HEK293 (cell line): ENCODE measurements around the gene PPARG.

Experiments
- CTCF ChIA-PET: fragments of 350-600 bp; formaldehyde crosslinking; extraction: SDS; loops from one replicate; lab custom pipeline; 2021; ENCODE audit warnings: antibody characterized with exemption; lab: Yijun Ruan, JAX
- POLR2A ChIA-PET: fragments of 300-600 bp; formaldehyde crosslinking; extraction: SDS; loops from one replicate; lab custom pipeline; 2020; ENCODE audit warnings: antibody characterized with exemption, inconsistent platforms; lab: Yijun Ruan, JAX
- H3K27ac ChIP-seq: fragments of 200-500 bp; sonication (Bioruptor generic); 2 replicates; pipeline ENCODE4 v1.5.1; 2014; ENCODE audit warnings: low read depth, low read length, control low read depth, inconsistent platforms; ENCODE audit errors: extremely low read depth
- H3K36me3 ChIP-seq, 2 experiments: fragments of 200-500 bp in 1 of 2; sonication (Bioruptor generic) in 1 of 2; 1 replicate in 1 of 2; 2 replicates in 1 of 2; pipeline ENCODE4 v1.5.1; 2014 to 2017; ENCODE audit warnings: inconsistent platforms in 2 of 2, low read length in 2 of 2; ENCODE audit not compliant: control insufficient read depth in 2 of 2, insufficient read depth in 1 of 2
- H3K4me1 ChIP-seq: fragments of 200-500 bp; sonication (Bioruptor generic); 2 replicates; pipeline ENCODE4 v1.5.1; 2014; ENCODE audit warnings: mild to moderate bottlenecking, low read length, inconsistent platforms; ENCODE audit not compliant: control insufficient read depth, insufficient read depth
- H3K4me3 ChIP-seq: 2 replicates; pipeline ENCODE4 v1.5.1; 2011; ENCODE audit warnings: low read depth, mild to moderate bottlenecking, control low read depth, low read length, moderate library complexity
- H3K9me3 ChIP-seq: fragments of 200-500 bp; sonication (Bioruptor generic); 2 replicates; pipeline ENCODE4 v1.5.1; 2014; ENCODE audit warnings: low read depth, low read length, inconsistent platforms; ENCODE audit not compliant: control insufficient read depth, insufficient read depth
- BCL11A ChIP-seq: fragments of 450-650 bp; formaldehyde crosslinking; IDR thresholded peaks from 2 replicates; pipeline ENCODE4 v1.5.1; 2016; ENCODE audit warnings: low read depth, missing biosample characterization, missing genetic modification characterization
- GFI1B ChIP-seq: fragments of 450-650 bp; formaldehyde crosslinking; IDR thresholded peaks from 2 replicates; pipeline ENCODE4 v1.5.1; 2016; ENCODE audit warnings: missing biosample characterization, missing genetic modification characterization
- WT1 ChIP-seq: fragments of 450-650 bp; formaldehyde crosslinking; IDR thresholded peaks from 2 replicates; pipeline ENCODE4 v1.5.1; 2016; ENCODE audit warnings: missing biosample characterization, missing genetic modification characterization
- ZBTB20 ChIP-seq: fragments of 450-650 bp; formaldehyde crosslinking; IDR thresholded peaks from 2 replicates; pipeline ENCODE4 v1.5.1; 2016; ENCODE audit warnings: missing biosample characterization, missing genetic modification characterization
- ZBTB7A ChIP-seq: fragments of 450-650 bp; formaldehyde crosslinking; IDR thresholded peaks from 2 replicates; pipeline ENCODE4 v1.5.1; 2016; ENCODE audit warnings: low read depth, missing biosample characterization, missing genetic modification characterization
- ZFP3 ChIP-seq: fragments of 450-650 bp; formaldehyde crosslinking; IDR thresholded peaks from 2 replicates; pipeline ENCODE4 v1.5.1; 2016; ENCODE audit warnings: low read depth, missing biosample characterization, missing genetic modification characterization
- ZFP69B ChIP-seq: fragments of 450-650 bp; formaldehyde crosslinking; IDR thresholded peaks from 2 replicates; pipeline ENCODE4 v1.5.1; 2016; ENCODE audit warnings: missing biosample characterization, missing genetic modification characterization
- ZIC2 ChIP-seq: fragments of 450-650 bp; formaldehyde crosslinking; IDR thresholded peaks from 2 replicates; pipeline ENCODE4 v1.5.1; 2016; ENCODE audit warnings: missing biosample characterization, missing genetic modification characterization
- ZNF10 ChIP-seq: fragments of 450-650 bp; formaldehyde crosslinking; IDR thresholded peaks from 2 replicates; pipeline ENCODE4 v1.5.1; 2017; ENCODE audit warnings: missing biosample characterization, missing genetic modification characterization
- ZNF133 ChIP-seq: fragments of 450-650 bp; formaldehyde crosslinking; IDR thresholded peaks from 2 replicates; pipeline ENCODE4 v1.5.1; 2016; ENCODE audit warnings: missing biosample characterization, missing genetic modification characterization
- ZNF221 ChIP-seq: fragments of 450-650 bp; formaldehyde crosslinking; IDR thresholded peaks from 2 replicates; pipeline ENCODE4 v1.5.1; 2017; ENCODE audit warnings: missing biosample characterization, missing genetic modification characterization, borderline replicate concordance
- ZNF335 ChIP-seq: fragments of 450-650 bp; formaldehyde crosslinking; conservative IDR thresholded peaks from 2 replicates; pipeline ENCODE4 v1.5.1; 2016; ENCODE audit warnings: missing biosample characterization, missing genetic modification characterization
- ZNF366 ChIP-seq: fragments of 450-650 bp; formaldehyde crosslinking; conservative IDR thresholded peaks from 2 replicates; pipeline ENCODE4 v1.5.1; 2016; ENCODE audit warnings: missing biosample characterization, missing genetic modification characterization
- ZNF394 ChIP-seq: fragments of 450-650 bp; formaldehyde crosslinking; IDR thresholded peaks from 2 replicates; pipeline ENCODE4 v1.5.1; 2016; ENCODE audit warnings: missing biosample characterization, missing genetic modification characterization, mild to moderate bottlenecking, moderate library complexity, borderline replicate concordance
- ZNF501 ChIP-seq: fragments of 450-650 bp; formaldehyde crosslinking; IDR thresholded peaks from 2 replicates; pipeline ENCODE4 v1.5.1; 2016; ENCODE audit warnings: missing biosample characterization, missing genetic modification characterization
- ZNF530 ChIP-seq: fragments of 450-650 bp; formaldehyde crosslinking; IDR thresholded peaks from 2 replicates; pipeline ENCODE4 v1.5.1; 2016; ENCODE audit warnings: low read depth, missing biosample characterization, missing genetic modification characterization
- ZNF585B ChIP-seq: fragments of 450-650 bp; formaldehyde crosslinking; IDR thresholded peaks from 2 replicates; pipeline ENCODE4 v1.5.1; 2016; ENCODE audit warnings: missing biosample characterization, missing genetic modification characterization
- ZNF660 ChIP-seq: fragments of 450-650 bp; IDR thresholded peaks from 2 replicates; pipeline ENCODE4 v1.5.1; 2018; ENCODE audit warnings: missing biosample characterization, mild to moderate bottlenecking, missing genetic modification characterization
- ZNF791 ChIP-seq: fragments of 450-650 bp; formaldehyde crosslinking; IDR thresholded peaks from 2 replicates; pipeline ENCODE4 v1.5.1; 2016; ENCODE audit warnings: missing biosample characterization, missing genetic modification characterization
- ZNF830 ChIP-seq: fragments of 450-650 bp; IDR thresholded peaks from 2 replicates; pipeline ENCODE4 v1.5.0; 2018; ENCODE audit warnings: missing biosample characterization, missing genetic modification characterization, low read depth, mild to moderate bottlenecking, moderate library complexity
- TF ChIP-seq, protein P1 (sequence below): fragments of 450-650 bp; formaldehyde crosslinking; IDR thresholded peaks from 2 replicates; pipeline ENCODE4 v1.5.1; 2016; ENCODE audit warnings: missing biosample characterization, missing genetic modification characterization
- TF ChIP-seq, protein P2 (sequence below): fragments of 450-650 bp; formaldehyde crosslinking; IDR thresholded peaks from 2 replicates; pipeline ENCODE4 v1.5.1; 2017; ENCODE audit warnings: missing biosample characterization, mild to moderate bottlenecking, missing genetic modification characterization, moderate library complexity

The PPARG gene

DNA sequence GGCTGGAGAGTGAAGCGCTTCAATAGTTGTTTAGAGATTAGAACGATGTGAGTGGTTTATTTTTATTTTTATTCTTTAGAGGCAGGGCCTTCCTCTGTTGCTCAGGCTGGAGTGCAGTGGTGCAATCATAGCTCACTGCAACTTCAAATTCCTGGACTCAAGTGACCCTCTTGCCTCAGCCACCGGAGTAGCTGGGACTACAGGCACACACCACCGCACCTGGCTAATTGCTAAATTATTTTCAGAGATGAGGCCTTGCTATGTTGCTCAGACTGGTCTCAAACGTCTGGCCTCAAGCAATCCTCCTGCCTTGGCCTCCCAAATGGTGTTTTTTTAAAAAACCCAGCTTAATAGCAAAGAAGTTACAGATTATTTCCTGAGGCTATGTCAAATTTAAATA, 29.0 kb downstream of the PPARG start:
- CTCF ChIA-PET = no interaction called here
- H3K9me3 ChIP-seq = no peaks in the 10 kb centered on the region
- TF ChIP-seq, protein P1, sequence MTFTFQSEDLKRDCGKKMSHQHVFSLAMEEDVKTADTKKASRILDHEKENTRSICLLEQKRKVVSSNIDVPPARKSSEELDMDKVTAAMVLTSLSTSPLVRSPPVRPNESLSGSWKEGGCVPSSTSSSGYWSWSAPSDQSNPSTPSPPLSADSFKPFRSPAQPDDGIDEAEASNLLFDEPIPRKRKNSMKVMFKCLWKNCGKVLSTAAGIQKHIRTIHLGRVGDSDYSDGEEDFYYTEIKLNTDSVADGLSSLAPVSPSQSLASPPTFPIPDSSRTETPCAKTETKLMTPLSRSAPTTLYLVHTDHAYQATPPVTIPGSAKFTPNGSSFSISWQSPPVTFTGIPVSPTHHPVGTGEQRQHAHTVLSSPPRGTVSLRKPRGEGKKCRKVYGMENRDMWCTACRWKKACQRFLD (tag by site-specific recombination) = no peak
- TF ChIP-seq ZNF394 (tag by site-specific recombination) = peak; percentile 39
- TF ChIP-seq, all 188 proteins: peak for 1
- POLR2A ChIA-PET = no interaction called here
- H3K4me1 ChIP-seq = no peaks in the 10 kb centered on the region
- no peak overlapping the region for H3K4me3 ChIP-seq
- no peak overlapping the region for H3K27ac ChIP-seq
- H3K36me3 ChIP-seq = 0 out of 3 replicates have a peak, but pooled peaks cover 0 to 4% of the 10 kb centered on the region in 2 experiments

DNA sequence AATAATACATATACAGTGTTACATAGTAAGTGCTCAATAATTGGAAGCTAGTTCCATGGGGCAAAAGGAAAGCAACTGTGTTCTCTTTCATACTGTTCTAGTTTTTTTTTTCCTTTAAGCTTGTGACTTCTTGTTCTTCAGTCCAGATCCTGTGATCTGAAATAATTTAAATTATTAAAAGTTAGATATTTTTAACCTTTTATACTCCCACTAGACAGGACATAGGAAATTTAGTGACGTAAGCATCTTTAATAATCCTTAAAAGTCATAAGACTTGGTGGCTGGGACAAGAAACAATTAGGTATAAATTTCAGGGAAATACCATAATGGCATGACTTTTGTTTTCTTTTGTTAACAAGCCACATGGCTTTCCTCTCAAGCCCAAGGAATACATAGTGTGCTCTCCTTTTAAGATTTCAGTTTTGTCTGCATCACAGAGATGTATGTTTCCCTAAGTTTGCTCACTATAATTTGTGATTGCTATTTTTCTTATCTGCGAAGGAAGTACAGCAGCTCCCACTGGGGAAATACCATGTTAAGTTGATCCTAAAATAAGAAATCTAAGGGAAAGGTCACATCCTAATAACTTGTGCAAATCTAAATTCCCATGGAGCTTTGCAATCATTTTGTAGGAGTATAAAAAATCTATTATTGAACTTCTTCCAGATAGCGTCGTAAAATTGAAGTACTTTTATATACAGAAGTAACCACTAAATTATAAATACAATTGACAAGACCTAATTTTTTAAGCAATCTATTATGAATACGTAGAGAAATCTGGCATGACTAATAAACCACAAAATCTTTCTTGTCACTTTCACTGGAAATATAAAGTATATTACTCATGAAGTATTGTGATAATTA, 30.1 kb downstream of the PPARG start:
- TF ChIP-seq ZFP3 (no peak), ZNF585B (tag by site-specific recombination) (no peak), ZNF133 (tag by site-specific recombination) (no peak), ZFP69B (tag by site-specific recombination) (no peak), GFI1B (tag by site-specific recombination) (no peak), ZNF660 (tag by site-specific recombination) (no peak), BCL11A (no peak), ZNF830 (tag by site-specific recombination) (no peak), ZNF335 (tag by site-specific recombination) (no peak), ZNF501 (no peak), ZBTB20 (no peak), ZNF366 (tag by site-specific recombination) (no peak), ZNF221 (tag by site-specific recombination) (no peak), WT1 (tag by site-specific recombination) (no peak), ZIC2 (tag by site-specific recombination) (no peak), ZBTB7A (tag by site-specific recombination) (no peak), ZNF530 (no peak), ZNF10 (tag by site-specific recombination) (no peak), ZNF791 (no peak)
- TF ChIP-seq, protein P2, sequence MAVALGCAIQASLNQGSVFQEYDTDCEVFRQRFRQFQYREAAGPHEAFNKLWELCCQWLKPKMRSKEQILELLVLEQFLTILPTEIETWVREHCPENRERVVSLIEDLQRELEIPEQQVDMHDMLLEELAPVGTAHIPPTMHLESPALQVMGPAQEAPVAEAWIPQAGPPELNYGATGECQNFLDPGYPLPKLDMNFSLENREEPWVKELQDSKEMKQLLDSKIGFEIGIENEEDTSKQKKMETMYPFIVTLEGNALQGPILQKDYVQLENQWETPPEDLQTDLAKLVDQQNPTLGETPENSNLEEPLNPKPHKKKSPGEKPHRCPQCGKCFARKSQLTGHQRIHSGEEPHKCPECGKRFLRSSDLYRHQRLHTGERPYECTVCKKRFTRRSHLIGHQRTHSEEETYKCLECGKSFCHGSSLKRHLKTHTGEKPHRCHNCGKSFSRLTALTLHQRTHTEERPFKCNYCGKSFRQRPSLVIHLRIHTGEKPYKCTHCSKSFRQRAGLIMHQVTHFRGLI (tag by site-specific recombination) = no peak
- CTCF ChIA-PET = no interaction called here

More for the DNA sequence above, 30.1 kb downstream of the PPARG start:
- Histone ChIP-seq H3K36me3 (0 out of 3 replicates have a peak, but pooled peaks cover 0 to 4% of the 10 kb centered on the region in 2 experiments), H3K9me3 (no peaks in the 10 kb centered on the region), H3K4me3 (no peak overlapping the region), H3K4me1 (no peaks in the 10 kb centered on the region), H3K27ac (no peak overlapping the region)
- POLR2A ChIA-PET = no interaction called here
